Pons (tissue), 1 donor: ENCODE results near the gene HOXA2.

Experiments used
- DNase-seq: peaks from one replicate; pipeline ENCODE4 v3.0.0-alpha.2; 2016; ENCODE audit warnings: low spot score

Gene HOXA2

DNA sequence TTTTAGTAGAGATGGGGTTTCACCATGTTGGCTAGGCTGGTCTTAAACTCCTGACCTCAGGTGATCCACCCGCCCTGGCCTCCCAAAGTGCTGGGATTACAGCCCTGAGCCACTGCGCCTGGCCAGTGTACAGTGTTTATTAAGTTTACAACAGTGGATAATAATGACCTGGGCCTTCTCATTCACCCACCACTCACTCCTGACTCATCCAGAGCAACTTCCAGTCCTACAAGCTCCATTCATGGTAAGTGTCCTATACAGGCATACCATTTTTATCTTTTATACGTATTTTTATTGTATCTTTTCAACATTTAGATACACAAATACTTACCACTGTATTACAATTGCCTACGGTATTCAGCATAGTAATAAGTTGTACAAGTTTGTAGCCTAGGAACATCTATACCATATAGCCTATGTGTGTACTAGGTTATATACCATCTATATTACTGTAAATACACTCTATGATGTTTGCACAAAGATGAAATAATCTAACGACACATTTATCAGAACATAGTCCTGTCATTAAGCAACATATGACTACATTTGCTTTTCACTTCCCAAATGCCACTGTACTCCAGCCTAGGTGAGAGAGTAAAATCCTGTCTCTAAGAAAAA is 23.8 kb downstream of the HOXA2 start:
- no peak for DNase-seq

DNA sequence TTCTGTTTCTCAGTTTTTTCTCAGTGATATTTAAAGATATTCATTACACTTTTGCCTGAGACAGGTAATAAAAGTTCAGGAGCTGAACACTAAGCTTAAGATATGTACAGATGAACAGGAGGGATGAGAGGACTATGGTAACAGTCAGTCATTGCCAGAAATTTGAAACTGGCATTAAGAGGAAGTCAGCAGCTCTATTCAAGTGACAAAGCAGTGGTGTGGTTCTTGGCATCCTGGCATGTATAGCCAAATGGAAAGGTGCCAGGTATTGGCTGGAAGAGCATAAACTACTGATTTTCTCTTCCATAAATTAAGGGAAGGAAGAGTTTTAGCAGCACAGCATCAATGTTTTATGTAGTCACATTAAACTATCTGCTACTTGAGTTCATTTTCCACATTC is 29.4 kb downstream of the HOXA2 start:
- DNase-seq = no peak

DNA sequence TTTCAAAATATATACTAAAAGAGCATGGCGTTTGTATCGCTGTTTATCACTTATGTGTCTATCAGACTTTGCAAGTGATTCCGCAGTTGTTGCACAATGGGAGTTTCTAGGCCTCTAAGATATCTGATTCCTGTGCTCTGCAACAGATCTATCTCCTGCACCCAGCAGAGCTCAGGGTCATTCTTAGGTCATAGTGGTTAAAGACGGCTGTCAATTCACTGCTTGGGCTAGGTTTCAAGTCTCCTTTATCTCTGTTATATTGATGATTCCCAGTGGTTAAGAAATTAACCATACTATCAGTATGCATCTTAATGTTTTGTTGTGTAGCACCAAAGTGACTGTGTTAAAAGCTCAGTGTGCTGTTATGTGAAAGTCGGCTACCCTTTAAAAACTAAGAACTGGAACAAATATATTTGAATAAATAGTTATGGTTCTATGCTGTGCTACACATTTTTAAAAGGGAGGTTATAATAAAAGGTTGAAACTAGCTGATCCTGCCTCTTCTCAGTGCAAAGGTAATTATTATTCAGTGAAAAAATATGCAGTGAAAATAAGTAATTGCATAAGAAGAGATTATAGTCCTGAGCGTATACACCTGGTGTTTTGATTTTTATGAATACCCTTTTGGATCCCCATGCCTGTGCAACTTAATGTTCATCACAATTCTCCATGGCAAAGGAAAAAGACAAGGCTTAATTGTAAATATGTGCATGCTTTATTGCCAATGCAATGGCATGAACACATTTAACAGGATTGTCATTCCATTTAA is 30.7 kb downstream of the HOXA2 start:
- DNase-seq = no peak

DNA sequence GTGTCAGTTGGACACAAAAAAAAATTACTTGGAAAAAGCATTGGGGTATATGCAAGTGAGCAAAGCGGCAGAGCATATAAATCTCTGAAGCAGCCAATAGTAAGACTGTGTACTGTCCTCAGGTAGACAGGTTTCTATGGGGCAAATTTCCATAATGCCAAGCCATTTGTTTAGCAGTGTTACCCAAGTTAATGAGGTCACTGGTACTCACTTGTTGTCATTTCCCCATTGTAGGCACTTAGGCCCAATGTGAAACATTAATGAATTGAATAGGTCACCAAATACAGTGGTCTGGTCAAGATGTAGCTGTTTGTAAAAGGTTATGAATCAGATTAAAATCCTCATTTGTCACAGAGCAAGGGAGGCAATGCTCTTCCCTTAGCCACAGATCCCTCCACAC is 34.2 kb downstream of the HOXA2 start:
- no peak for DNase-seq

DNA sequence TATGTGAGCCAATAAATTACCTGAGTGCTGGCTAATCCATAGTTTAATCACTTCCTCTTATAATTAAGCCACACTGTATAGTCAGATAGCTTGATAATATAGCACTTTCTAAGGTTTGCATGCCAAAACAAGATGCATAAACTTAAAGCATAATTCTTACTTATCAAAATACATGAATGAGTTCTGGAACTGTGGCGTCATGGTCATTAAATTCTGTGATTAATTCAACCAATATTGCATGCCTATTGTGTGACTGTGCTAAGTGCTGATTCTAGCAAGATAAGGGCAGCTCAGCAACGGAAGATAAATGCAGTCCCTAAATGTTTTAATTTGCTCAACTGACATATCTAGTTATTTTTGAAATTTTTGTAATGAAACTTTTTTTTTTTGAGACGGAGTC is 36.3 kb downstream of the HOXA2 start:
- DNase-seq = no peak

DNA sequence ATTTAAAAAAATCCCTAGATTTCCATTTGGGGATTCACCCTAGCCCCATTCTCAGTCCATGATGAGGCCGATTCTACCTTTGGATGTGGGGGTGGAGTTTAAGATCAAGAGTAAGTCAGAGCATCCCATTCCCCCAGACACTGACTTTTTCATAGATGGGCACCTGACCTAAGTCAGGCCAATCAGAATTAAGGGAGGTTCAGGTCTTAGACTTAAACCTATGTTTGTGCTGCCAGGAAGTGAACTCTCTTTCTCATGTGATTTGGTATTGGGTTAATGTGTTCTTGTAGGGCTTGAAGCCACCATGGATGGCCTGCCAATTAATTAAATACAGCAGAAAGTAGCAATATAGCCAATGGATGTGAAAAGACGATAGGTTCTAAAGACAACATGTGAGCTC is 36.8 kb downstream of the HOXA2 start:
- DNase-seq = no peak

DNA sequence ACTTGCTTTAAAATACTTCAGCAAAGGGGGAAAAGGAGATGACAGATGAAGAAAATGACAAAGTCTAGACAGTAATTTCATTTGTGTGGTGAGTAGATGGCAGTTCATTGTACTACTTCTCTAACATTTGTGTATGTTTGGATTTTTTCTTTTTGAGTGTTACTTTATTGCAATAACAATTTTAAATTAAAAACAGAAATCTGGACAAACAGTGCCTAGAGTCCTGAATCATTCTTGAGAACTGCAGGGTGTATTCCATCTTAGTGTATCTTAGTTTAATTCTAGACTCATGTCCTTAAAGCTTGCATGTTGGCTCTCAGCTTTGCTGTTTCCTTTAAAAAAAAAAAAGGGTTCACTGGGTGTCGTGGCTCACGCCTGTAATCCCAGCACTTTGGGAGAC is 37.8 kb downstream of the HOXA2 start:
- no peak for DNase-seq

DNA sequence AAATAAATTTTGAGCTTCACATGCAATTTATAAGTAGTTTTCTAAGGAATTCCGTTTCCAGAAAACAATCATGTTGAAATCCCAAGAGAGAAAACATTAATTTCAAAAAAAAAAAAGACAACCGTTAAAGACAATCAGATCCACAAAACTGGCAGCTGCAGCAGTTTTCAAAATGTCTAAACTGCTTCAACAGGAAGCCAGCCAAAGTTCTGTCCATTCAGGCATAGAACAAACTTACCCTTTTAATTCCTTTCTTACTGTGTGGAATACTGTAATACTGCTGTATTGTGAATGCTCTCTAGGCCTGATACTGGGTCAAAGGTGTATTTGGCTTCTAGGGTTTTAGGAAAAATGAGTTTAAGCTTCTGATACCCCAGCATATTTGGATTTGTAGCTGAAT is 38.3 kb downstream of the HOXA2 start:
- peak; percentile 12 for DNase-seq

DNA sequence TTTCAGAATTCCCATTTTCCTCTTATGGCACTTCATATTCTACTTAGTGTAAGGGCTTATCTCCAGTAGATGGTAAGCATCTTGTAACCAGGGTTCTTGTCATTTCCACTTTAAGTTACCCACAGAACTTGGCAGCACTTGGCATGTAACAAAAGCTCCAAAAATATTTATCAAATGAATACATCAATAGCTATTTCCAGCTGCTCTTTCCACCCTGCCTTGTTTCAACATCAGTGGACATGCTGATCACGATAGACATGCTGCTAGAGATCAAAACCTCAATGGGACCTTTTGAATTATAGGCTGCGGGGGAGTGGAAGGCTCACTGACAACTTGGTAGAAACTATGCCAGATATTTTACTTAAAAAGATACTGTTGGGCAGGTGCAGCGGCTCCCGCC is 39.5 kb downstream of the HOXA2 start:
- DNase-seq = no peak

DNA sequence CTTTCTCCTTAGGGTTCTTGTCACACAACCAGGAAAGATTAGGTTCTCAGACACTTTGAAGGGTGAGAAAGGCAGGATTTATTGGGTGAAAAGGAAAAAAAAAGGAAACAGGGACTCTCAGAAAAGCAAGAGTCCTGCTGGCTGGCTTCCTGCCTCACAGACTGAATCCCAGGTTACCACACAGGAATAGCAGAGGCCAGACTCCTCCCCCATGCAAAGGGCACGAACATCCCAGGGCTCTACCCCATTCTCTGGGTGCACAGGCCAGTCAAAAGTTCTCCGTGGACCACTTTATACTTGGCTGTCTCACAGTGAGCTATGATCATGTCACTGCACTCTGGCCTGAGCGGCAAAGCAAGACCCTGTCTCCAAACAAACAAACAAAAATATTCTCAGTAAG is 49.3 kb downstream of the HOXA2 start:
- no peak for DNase-seq

DNA sequence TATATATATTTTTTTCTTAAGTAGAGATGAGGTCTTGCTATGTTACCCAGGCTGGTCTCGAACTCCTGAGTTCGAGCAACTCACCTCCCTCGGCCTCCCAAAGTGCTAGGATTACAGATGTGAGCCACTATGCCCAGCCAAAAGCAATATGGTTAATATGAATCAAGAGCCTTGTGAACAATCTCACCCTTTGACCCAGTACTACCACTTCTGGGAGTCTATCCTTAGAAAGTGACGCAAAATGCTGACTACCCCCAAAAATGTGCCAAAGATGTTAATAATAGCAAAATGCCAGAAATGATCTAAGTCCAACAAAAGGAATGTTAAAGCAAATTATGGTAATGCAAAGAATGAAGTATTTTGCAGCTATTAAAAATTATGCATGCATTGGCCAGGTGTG is 51.0 kb downstream of the HOXA2 start:
- no peak for DNase-seq
